ENCODE measurements around the gene DCTN4.

GRCh38 chr5:150777685-150778084 is 18.9 kb upstream of the DCTN4 start:
- no peak for TF ChIP-seq POLR2AphosphoS5 (IDR thresholded peaks at IDR 0.05)
- TF ChIP-seq, protein P1, sequence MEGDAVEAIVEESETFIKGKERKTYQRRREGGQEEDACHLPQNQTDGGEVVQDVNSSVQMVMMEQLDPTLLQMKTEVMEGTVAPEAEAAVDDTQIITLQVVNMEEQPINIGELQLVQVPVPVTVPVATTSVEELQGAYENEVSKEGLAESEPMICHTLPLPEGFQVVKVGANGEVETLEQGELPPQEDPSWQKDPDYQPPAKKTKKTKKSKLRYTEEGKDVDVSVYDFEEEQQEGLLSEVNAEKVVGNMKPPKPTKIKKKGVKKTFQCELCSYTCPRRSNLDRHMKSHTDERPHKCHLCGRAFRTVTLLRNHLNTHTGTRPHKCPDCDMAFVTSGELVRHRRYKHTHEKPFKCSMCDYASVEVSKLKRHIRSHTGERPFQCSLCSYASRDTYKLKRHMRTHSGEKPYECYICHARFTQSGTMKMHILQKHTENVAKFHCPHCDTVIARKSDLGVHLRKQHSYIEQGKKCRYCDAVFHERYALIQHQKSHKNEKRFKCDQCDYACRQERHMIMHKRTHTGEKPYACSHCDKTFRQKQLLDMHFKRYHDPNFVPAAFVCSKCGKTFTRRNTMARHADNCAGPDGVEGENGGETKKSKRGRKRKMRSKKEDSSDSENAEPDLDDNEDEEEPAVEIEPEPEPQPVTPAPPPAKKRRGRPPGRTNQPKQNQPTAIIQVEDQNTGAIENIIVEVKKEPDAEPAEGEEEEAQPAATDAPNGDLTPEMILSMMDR (IDR thresholded peaks at IDR 0.05), result no peak
